Measurements from ENCODE around the gene UBASH3B. TPM values are rescaled to one million over a fixed set of nuclear protein-coding genes. Genes with fewer than 3 reads are reported as not detected.

UBASH3B gene
- total and polyA plus RNA-seq, 2 of the 13 experiments (the other 11 are each of a cell fraction or from before 2014, with no cell fraction given) = 4.4 to 7.6 TPM

GRCh38 chr11:122690801-122691548 lies 35.5 kb downstream of the UBASH3B start:
- peak overlapping the region; percentile 39 for H2AFZ ChIP-seq (ENCODE audit: low read length)
- TF ChIP-seq TBL1XR1 (IDR thresholded peaks at IDR 0.05; ENCODE audit: borderline replicate concordance, low read length, partially characterized antibody) (no peak), GTF3A (CRISPR knock-in tag; conservative IDR thresholded peaks at IDR 0.05) (no peak), SIN3B (IDR thresholded peaks at IDR 0.05; ENCODE audit: low read length) (no peak), SNAPC2 (CRISPR knock-in tag; IDR thresholded peaks at IDR 0.05) (no peak), TAF1 (CRISPR knock-in tag; IDR thresholded peaks at IDR 0.05) (no peak), NFE2L2 (IDR thresholded peaks at IDR 0.05; ENCODE audit: low read length) (no peak), RAD21 (CRISPR knock-in tag; IDR thresholded peaks at IDR 0.05) (no peak), ZNF501 (CRISPR knock-in tag; IDR thresholded peaks at IDR 0.05) (no peak), TRIM22 (IDR thresholded peaks at IDR 0.05) (no peak), MXI1 (IDR thresholded peaks at IDR 0.05; ENCODE audit: borderline replicate concordance, low read depth, low read length) (no peak), ZSCAN30 (CRISPR knock-in tag; IDR thresholded peaks at IDR 0.05) (no peak), SNRNP70 (IDR thresholded peaks at IDR 0.05; ENCODE audit: low read depth, low read length) (no peak), ZNF850 (CRISPR knock-in tag; conservative IDR thresholded peaks at IDR 0.05) (no peak)
- TF ChIP-seq, protein P1, sequence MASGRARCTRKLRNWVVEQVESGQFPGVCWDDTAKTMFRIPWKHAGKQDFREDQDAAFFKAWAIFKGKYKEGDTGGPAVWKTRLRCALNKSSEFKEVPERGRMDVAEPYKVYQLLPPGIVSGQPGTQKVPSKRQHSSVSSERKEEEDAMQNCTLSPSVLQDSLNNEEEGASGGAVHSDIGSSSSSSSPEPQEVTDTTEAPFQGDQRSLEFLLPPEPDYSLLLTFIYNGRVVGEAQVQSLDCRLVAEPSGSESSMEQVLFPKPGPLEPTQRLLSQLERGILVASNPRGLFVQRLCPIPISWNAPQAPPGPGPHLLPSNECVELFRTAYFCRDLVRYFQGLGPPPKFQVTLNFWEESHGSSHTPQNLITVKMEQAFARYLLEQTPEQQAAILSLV (CRISPR knock-in tag; IDR thresholded peaks at IDR 0.05; ENCODE audit: borderline replicate concordance) = no peak
- ATAC-seq = peak; percentile 62
- 0 out of 2 replicates have a peak overlapping the region, but pooled peaks have one; percentile 5 for H3K4me2 ChIP-seq (ENCODE audit: low read depth, low read length)
- no peak overlapping the region for H3K27ac ChIP-seq (ENCODE audit: extremely low read length, insufficient read depth, low read length)
- no peak overlapping the region for H3K4me3 ChIP-seq (replicated peaks in 1 of 3; ENCODE audit: insufficient read depth in 1 of 3, low read depth in 2 of 3, low read length in 3 of 3)
- no peaks in the 10 kb centered on the region for H3K27me3 ChIP-seq (ENCODE audit: control insufficient read depth in 1 of 2, insufficient read depth in 2 of 2, low read length in 2 of 2)
- POLR2A ChIA-PET = interaction anchor here (1.1 kb wide), 2 partner anchors 15 to 16 kb away, joined by 3 to 4 read pairs; no protein-coding TSS in a partner anchor
- no peaks in the 10 kb centered on the region for H4K20me1 ChIP-seq (ENCODE audit: insufficient read depth, low read length)
- H3K36me3 ChIP-seq (replicated peaks in 1 of 2; ENCODE audit: control insufficient read depth in 1 of 2, insufficient read depth in 2 of 2, low read length in 2 of 2) = no peaks in the 10 kb centered on the region; a peak in 1 of 5 replicates
- 78% methylated on average over 10 of the region's 14 CpGs for WGBS (ENCODE audit: low lambda C conversion rate)
- no peak overlapping the region for H3K9ac ChIP-seq (ENCODE audit: insufficient read depth, low read depth, low read length)
- DNase-seq (ENCODE audit: low spot score) = no peak
- BruUV-seq (replicated peaks) = no TSS peak
- in situ Hi-C loops (cut with HindIII; ENCODE audit: extremely low pct_ligation_motif_present, low pct_unique_long_range_greater_than_20kb) (no loop called here), intact Hi-C loops (cut with micrococcal nuclease; ENCODE audit: unreplicated experiment) (no loop called here)
- no peak for FAIRE-seq
- H3K79me2 ChIP-seq (ENCODE audit: insufficient read depth, low read length) = no peaks in the 10 kb centered on the region
- H3K9me3 ChIP-seq (ENCODE audit: low read length) = no peaks in the 10 kb centered on the region
- CTCF ChIA-PET (ENCODE audit: low intra/inter-chr PET ratio, low total read pairs) = no interaction called here
- peaks cover 25% of the 10 kb centered on the region for H3K4me1 ChIP-seq (ENCODE audit: insufficient read depth, low read length)

Data from HepG2 (cell line).